Panc1 (cell line): ENCODE measurements around the gene HEPACAM. TPM values are rescaled to one million over a fixed set of nuclear protein-coding genes. Genes with fewer than 3 reads are reported as not detected.

ENCODE experiments used
- ATAC-seq: fragments of 200-7000 bp; cut with Tn5 transposase; 2 replicates; pipeline ENCODE4 v1.9.1; 2020; ENCODE audit warnings: mild to moderate bottlenecking, moderate library complexity
- BruUV-seq: library from RNA; stranded (reverse); fragments of 400-500 nt; replicated peaks from 2 replicates; lab custom pipeline; 2021; lab: Mats Ljungman, UMichigan
- CTCF ChIA-PET: fragments of 300-600 bp; sonication (Branson Sonifier 250); formaldehyde crosslinking; loops from one replicate; lab custom pipeline; 2022; ENCODE audit warnings: antibody characterized with exemption; lab: Charles Lee
- POLR2A ChIA-PET: fragments of 300-600 bp; sonication (Branson Sonifier 250); formaldehyde crosslinking; loops from one replicate; lab custom pipeline; 2022; ENCODE audit warnings: antibody characterized with exemption; lab: Charles Lee
- DNase-seq: peaks from one replicate; pipeline ENCODE4 v3.0.0-alpha.2; 2010; ENCODE audit warnings: low read depth, low spot score
- H3K27ac ChIP-seq: 2 replicates; pipeline ENCODE4 v1.5.1; 2011; ENCODE audit warnings: mild to moderate bottlenecking, low read length, inconsistent platforms
- H3K27me3 ChIP-seq: fragments of 200-500 bp; sonication (Bioruptor generic); 2 replicates; pipeline ENCODE4 v1.6.0; 2014; ENCODE audit warnings: low read length, inconsistent platforms; ENCODE audit not compliant: control insufficient read depth, insufficient read depth
- H3K36me3 ChIP-seq: fragments of 200-500 bp; sonication (Bioruptor generic); 2 replicates; pipeline ENCODE4 v1.5.1; 2014; ENCODE audit warnings: inconsistent platforms, mild to moderate bottlenecking, low read length, moderate library complexity; ENCODE audit not compliant: control insufficient read depth, insufficient read depth
- H3K4me1 ChIP-seq: 2 replicates; pipeline ENCODE4 v1.5.1; 2011; ENCODE audit warnings: inconsistent platforms, mild to moderate bottlenecking, low read length, moderate library complexity; ENCODE audit not compliant: control insufficient read depth, insufficient read depth
- H3K4me3 ChIP-seq, 2 experiments: 2 replicates each; pipeline ENCODE4 v1.5.1; 2011 to 2012; ENCODE audit warnings: low read depth in 2 of 2, low read length in 2 of 2, mild to moderate bottlenecking in 2 of 2, inconsistent platforms in 1 of 2, moderate library complexity in 1 of 2
- H3K9me3 ChIP-seq: fragments of 200-500 bp; sonication (Bioruptor generic); 2 replicates; pipeline ENCODE4 v1.5.1; 2014; ENCODE audit warnings: low read depth, mild to moderate bottlenecking, inconsistent platforms, low read length, moderate library complexity; ENCODE audit not compliant: control insufficient read depth, insufficient read depth
- POLR2AphosphoS5 ChIP-seq: IDR thresholded peaks from 2 replicates; pipeline ENCODE4 v1.6.1; 2012; ENCODE audit warnings: mild to moderate bottlenecking, low read depth, low read length, moderate library complexity
- REST ChIP-seq, 2 experiments: IDR thresholded peaks; 2 replicates each; pipeline ENCODE4 v1.6.1; 2011 to 2012; ENCODE audit warnings: low read depth in 2 of 2, control low read depth in 1 of 2, low read length in 1 of 2, mild to moderate bottlenecking in 1 of 2, moderate library complexity in 1 of 2; ENCODE audit not compliant: insufficient read depth in 1 of 2
- SIN3A ChIP-seq: IDR thresholded peaks from 2 replicates; pipeline ENCODE4 v1.6.1; 2012; ENCODE audit warnings: low read depth, mild to moderate bottlenecking, low read length, moderate library complexity, borderline replicate concordance; ENCODE audit not compliant: insufficient read depth
- TCF7L2 ChIP-seq: IDR thresholded peaks from 2 replicates; pipeline ENCODE4 v1.6.1; 2011; ENCODE audit warnings: mild to moderate bottlenecking, low read depth, low read length, inconsistent platforms
- in situ Hi-C: cut with HindIII; loops from 2 replicates; pipeline ENCODE4 v1.10.0; 2016; ENCODE audit warnings: low sequenced_read_pairs, low pct_unique_long_range_greater_than_20kb
- intact Hi-C: fragments of 100-400 bp; cut with micrococcal nuclease; formaldehyde crosslinking; loops from one replicate; pipeline ENCODE4 v1.10.0; 2022; ENCODE audit not compliant: unreplicated experiment
- total RNA-seq: library from RNA; stranded (reverse); gene quantifications from one replicate; pipeline ENCODE4 v1.2.1, GENCODE V29; 2021; ENCODE audit not compliant: unreplicated experiment
- TF ChIP-seq, protein P1 (sequence below): fragments of 450-650 bp; IDR thresholded peaks from 2 replicates; pipeline ENCODE4 v1.5.1; 2017; ENCODE audit warnings: mild to moderate bottlenecking

The HEPACAM gene
- total RNA-seq, 1 experiment from 2014 or later = not detected

DNA sequence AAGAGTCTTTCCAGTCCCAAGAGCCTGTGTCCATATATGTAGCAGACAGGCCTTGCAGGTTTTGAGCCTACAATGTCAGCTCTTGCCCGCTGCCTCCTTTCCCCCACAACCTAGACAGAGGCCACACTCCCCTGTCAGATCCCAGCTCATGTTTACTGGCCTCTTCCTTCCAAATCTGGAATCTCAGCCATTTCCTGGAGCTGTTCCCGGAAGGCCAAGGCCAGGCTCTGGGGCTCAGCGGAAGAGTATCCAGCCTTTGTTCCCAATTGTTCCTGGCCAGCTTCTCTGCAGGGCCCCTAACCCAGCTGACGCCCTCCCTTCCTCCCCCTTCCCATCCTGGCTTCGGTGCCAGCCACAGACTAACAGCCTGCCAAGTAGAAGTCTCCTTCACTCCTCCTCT, 37.1 kb downstream of the HEPACAM start:
- POLR2A ChIA-PET = no interaction called here
- Histone ChIP-seq H3K4me1 (0 out of 2 replicates have a peak, but pooled peaks cover 3% of the 10 kb centered on the region), H3K36me3 (no peaks in the 10 kb centered on the region), H3K27ac (no peak overlapping the region), H3K27me3 (peaks cover 27% of the 10 kb centered on the region), H3K9me3 (no peaks in the 10 kb centered on the region), H3K4me3 (no peak overlapping the region)
- ATAC-seq (peak; percentile 7; the same call in 1 of the 2 replicates), DNase-seq (no peak)
- TF ChIP-seq REST (IDR thresholded peaks at IDR 0.05; ENCODE audit: insufficient read depth in 1 of 2, low read depth in 2 of 2, low read length in 1 of 2) (no peak), SIN3A (no peak), POLR2AphosphoS5 (no peak), TCF7L2 (no peak)
- TF ChIP-seq, protein P1, sequence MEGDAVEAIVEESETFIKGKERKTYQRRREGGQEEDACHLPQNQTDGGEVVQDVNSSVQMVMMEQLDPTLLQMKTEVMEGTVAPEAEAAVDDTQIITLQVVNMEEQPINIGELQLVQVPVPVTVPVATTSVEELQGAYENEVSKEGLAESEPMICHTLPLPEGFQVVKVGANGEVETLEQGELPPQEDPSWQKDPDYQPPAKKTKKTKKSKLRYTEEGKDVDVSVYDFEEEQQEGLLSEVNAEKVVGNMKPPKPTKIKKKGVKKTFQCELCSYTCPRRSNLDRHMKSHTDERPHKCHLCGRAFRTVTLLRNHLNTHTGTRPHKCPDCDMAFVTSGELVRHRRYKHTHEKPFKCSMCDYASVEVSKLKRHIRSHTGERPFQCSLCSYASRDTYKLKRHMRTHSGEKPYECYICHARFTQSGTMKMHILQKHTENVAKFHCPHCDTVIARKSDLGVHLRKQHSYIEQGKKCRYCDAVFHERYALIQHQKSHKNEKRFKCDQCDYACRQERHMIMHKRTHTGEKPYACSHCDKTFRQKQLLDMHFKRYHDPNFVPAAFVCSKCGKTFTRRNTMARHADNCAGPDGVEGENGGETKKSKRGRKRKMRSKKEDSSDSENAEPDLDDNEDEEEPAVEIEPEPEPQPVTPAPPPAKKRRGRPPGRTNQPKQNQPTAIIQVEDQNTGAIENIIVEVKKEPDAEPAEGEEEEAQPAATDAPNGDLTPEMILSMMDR = no peak
- CTCF ChIA-PET = interaction anchor here (1.5 kb wide), 1 partner anchor 22 kb away, joined by 4 read pairs; no protein-coding TSS in a partner anchor
- no TSS peak for BruUV-seq
- intact Hi-C loops = no loop called here
- in situ Hi-C loops = no loop called here

DNA sequence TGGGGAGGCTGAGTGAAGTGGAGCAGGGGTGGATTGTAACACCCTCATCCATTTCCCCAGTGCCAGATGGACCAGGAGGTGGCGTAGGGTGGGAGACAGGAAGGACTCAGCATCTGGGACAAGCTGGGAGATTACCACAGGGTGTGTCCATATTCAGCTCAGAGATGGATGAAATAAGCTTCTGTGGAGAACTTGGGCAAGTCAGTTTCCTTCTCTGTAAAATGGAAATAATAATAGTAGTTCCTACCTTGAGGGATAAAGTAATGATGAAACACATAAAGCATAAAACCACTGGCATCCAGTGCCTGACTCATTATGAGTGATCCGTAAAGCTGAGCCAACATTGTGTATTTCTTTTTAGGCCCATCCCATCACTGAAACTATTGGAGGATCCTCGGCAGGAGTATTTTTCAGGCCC, 37.6 kb downstream of the HEPACAM start:
- Histone ChIP-seq H3K36me3 (no peaks in the 10 kb centered on the region), H3K4me1 (0 out of 2 replicates have a peak, but pooled peaks cover 3% of the 10 kb centered on the region), H3K27me3 (peaks cover 24% of the 10 kb centered on the region), H3K9me3 (no peaks in the 10 kb centered on the region), H3K4me3 (no peak overlapping the region), H3K27ac (no peak overlapping the region)
- no TSS peak for BruUV-seq
- intact Hi-C loops = no loop called here
- ChIA-PET POLR2A (no interaction called here), CTCF (no interaction called here)
- peak; percentile 57 for DNase-seq
- TF ChIP-seq REST (IDR thresholded peaks at IDR 0.05; ENCODE audit: insufficient read depth in 1 of 2, low read depth in 2 of 2, low read length in 1 of 2) (no peak), TCF7L2 (no peak), SIN3A (no peak), POLR2AphosphoS5 (no peak)
- TF ChIP-seq, protein P1 = no peak
- in situ Hi-C loops = no loop called here
- peak; percentile 42 for ATAC-seq
